ENCODE data around the gene EIF4B.
A peak's percentile ranks its signal among the peaks of the same experiment; 100 is the strongest.
"Not testable (repeated sequence)": the region's sequence is repeated elsewhere in the genome, so short reads cannot be mapped to it uniquely, and the experiment has no call there.

EIF4B gene

GRCh38 chr12:53004178-53004577, 2.1 kb upstream of the EIF4B start:
- no peak for DNase-seq

- no peak for DNase-seq
Observed at GRCh38 chr12:53004582-53004981, 1.7 kb upstream of the EIF4B start.

GRCh38 chr12:53005215-53005985, 856 bp upstream of the EIF4B start:
- DNase-seq, result no peak

- peak; percentile 62 for DNase-seq
Observed at GRCh38 chr12:53006810-53007309, 604 bp downstream of the EIF4B start.

GRCh38 chr12:53007343-53007742, 1.1 kb downstream of the EIF4B start:
- DNase-seq, result no peak

- DNase-seq, result not testable (repeated sequence)
Observed at GRCh38 chr12:53008760-53009159, 2.5 kb downstream of the EIF4B start.

GRCh38 chr12:53010955-53011354, 4.7 kb downstream of the EIF4B start:
- DNase-seq, result no peak

GRCh38 chr12:53011889-53012288, 5.6 kb downstream of the EIF4B start:
- DNase-seq, result no peak

- no peak for DNase-seq
Observed at GRCh38 chr12:53012928-53013327, 6.7 kb downstream of the EIF4B start.

GRCh38 chr12:53014709-53015108, 8.5 kb downstream of the EIF4B start:
- DNase-seq, result no peak

- DNase-seq, result no peak
Observed at GRCh38 chr12:53025250-53025649, 19.0 kb downstream of the EIF4B start.

- DNase-seq, result not testable (repeated sequence)
Observed at GRCh38 chr12:53027014-53027413, 20.8 kb downstream of the EIF4B start.

GRCh38 chr12:53031616-53032015, 25.4 kb downstream of the EIF4B start:
- DNase-seq, result no peak

GRCh38 chr12:53033832-53034231, 27.6 kb downstream of the EIF4B start:
- not testable (repeated sequence) for DNase-seq

- DNase-seq, result no peak
Observed at GRCh38 chr12:53034459-53034858, 28.2 kb downstream of the EIF4B start.

GRCh38 chr12:53036802-53037201, 30.5 kb downstream of the EIF4B start:
- DNase-seq, result no peak

GRCh38 chr12:53039851-53040250, 33.6 kb downstream of the EIF4B start:
- no peak for DNase-seq

- no peak for DNase-seq
Observed at GRCh38 chr12:53042607-53043454, 36.6 kb downstream of the EIF4B start.

GRCh38 chr12:53044052-53044581, 37.9 kb downstream of the EIF4B start:
- peak; percentile 67 for DNase-seq

- DNase-seq, result no peak
Observed at GRCh38 chr12:53044896-53045695, 38.8 kb downstream of the EIF4B start.

GRCh38 chr12:53045696-53046045, 39.4 kb downstream of the EIF4B start:
- DNase-seq, result no peak

GRCh38 chr12:53046655-53047220, 40.5 kb downstream of the EIF4B start:
- peak; percentile 88 for DNase-seq

All from midbrain (tissue), 1 donor.